GM19455 (cell line): ENCODE data around the gene CELA3A.
"Not testable (repeated sequence)": the region's sequence is repeated elsewhere in the genome, so short reads cannot be mapped to it uniquely, and the experiment has no call there.

Source experiments
- ATAC-seq: cut with Tn5 transposase; IDR thresholded peaks from one replicate; pipeline ENCODE4 v1.9.1; 2021; ENCODE audit not compliant: unreplicated experiment

Gene CELA3A

DNA sequence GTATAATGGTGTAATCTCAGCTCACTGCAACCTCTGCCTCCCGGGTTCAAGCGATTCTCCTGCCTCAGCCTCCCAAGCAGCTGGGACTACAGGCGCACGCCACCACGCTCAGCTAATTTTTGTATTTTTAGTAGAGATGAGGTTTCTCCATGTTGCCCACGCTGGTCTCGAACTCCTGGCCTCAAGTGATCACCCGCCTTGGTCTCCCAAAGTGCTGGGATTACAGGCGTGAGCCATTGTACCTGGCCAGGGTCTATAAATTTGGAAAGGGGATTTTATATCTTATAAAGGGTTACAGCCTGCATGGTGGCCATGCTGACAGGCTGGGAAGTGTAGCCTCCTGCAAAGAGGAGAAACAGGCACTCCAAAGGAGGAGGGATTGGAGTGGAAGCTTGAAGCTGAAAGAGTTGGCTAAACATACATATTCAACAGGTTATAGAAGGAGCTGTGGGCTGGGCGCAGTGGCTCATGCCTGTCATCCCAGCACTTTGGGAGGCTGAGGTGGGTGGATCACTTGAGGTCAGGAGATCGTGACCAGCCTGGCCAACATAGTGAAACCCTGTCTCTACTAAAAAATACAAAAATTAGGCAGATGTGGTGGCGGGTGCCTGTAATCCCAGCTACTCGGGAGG lies 13.2 kb downstream of the CELA3A start:
- ATAC-seq = not testable (repeated sequence)

DNA sequence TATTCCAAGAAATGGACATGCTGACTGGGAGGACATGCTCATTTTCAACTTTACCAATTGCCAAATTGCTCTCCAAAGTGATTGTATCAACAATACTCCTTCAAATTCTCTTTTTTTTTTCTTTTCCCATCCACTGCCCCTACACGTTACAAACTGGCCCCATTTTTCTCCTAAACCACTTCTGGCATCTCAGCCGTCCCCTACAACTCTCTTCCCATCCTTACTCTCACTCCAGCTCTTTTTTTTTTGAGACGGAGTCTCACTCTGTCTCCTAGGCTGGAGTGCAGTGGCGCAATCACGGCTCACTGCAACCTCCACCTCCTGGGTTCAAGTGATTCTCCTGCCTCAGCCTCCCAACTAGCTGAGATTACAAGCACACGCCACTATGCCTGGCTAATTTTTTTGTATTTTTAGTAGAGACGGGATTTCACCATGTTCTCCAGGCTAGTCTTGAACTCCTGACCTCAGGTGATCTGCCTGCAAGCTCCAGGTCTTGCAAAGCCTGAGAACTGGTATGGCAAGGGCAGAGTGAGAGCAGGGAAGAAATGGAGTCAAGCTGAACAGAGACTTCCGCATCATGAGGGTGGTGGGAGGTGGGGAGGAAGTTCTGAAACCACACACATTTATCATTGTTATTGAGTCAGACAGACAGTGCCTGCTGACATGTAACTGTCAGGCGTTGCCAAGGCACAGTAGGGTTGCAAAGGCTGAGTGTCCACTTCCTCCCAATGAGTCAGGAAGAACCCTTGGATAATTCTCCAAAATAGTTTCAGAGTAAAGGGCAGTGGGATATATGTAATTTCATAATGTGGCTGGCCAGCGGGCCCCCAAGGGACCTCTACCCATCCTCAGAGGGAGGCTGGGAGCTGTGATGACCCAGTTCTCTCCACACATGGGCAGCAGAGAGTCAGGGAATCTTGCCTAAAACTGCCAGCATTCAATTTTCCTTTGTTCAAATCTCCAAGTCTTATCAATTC lies 17.4 kb downstream of the CELA3A start:
- ATAC-seq = no peak

DNA sequence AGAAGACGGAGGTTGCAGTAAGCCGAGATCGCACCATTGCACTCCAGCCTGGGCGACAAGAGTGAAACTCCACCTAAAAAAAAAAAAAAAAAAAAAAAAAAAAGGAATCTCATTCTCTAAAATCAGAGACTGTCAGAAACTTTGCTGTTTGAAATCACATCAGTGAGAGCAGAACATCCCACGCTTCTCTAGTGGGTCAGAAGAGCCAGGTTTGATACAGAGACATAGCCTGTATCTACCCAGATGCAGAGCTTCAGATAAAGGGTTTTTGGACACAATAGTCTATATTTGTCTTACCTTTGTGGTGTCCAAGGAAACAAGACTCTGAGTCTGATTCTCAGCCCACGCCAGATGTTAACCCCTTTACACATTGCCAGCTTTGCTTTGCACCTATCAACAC lies 19.6 kb downstream of the CELA3A start:
- no peak for ATAC-seq

DNA sequence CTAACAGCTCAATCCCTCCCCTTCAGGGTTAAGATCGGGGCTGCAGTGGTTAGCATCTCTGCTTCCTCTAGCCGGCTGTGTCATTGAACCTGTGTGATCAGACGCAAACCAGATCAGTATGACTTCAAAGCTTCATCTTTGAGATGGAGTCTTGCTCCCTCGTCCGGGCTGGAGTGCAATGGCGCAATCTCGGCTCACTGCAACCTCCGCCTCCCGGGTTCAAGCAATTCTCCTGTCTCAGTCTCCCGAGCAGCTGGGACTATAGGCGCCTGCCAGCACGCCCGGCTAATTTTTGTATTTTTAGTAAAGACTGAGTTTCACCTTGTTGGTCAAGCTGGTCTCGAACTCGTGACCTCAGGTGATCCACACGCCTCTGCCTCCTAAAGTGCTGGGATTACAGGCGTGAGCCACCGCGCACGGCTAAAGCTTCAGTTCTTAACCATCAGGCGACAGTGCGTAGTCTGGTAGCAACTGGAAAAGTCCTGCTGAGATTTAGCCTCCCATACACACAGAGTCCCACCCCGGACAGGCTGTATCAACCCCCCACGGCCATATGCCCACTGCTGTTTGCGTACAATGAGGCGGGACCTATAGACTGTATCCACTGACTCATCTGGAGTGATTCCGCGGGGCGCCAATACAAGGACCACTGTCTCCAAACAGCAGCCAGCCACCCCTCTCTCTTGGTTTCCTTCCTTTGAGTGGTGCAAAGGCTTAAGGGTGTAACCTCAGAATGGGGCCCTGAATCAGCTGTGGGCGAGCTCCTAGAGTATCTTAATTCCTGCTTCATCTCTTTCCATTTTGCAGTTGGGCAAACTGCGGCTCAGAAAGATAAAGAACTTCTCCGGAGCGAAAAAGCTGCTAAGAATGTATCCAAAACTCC lies 23.3 kb downstream of the CELA3A start:
- ATAC-seq = peak; percentile 32

DNA sequence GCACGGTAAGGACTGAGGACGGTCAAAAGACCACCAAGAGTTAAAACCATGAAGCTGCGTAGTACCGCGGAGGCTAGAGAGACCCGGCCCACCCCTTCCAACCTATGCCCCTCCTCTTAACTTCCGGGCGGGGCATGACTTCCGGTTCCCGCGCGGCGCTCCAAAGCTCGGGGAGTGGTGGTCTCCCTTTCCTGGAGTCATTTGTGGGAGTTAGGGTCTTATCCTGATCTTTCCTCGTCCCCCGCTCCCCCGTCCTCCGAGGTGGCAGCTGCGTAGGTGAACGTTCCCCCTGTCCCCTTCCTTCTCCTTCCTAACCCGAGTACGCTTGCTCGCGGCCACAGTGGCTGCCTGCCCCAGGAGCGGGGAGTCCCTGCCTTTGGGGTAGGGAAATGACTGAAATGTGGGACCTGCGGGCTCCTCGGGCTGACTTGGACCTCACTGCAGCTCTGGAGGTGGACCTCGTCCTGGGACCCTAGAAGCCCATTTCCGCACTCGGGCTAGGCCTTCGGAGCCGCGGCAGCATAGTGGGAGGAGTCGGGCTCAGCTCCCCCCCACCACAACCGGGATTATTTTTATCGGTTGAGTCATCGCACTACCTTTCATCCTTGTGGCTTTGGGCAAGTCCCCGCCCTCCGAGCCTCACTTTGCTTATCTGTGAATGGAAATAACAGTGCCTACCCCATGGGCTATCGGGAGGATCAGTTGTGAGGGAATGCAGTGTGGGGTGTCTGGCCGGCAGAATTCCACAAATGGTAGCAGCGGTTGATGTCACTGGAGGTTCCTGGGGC lies 24.1 kb downstream of the CELA3A start:
- peak; percentile 65 for ATAC-seq

DNA sequence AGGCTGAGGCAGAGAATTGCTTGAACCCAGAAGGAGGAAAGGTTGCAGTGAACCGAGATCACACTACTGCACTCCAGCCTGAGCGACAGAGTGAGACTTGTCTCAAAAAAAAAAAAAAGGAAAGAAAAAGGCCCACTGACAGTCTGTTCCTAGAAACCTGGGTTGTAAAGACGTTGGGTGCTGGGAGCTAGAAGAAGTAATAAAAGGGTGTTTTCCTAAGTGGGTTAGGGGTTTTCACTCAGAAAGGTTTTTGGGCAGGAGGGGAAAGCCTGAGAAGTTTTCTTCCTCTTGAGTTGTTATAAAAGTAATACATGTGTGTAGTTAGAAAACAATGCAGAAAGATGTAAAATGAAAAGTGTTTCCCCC lies 25.4 kb downstream of the CELA3A start:
- no peak for ATAC-seq

DNA sequence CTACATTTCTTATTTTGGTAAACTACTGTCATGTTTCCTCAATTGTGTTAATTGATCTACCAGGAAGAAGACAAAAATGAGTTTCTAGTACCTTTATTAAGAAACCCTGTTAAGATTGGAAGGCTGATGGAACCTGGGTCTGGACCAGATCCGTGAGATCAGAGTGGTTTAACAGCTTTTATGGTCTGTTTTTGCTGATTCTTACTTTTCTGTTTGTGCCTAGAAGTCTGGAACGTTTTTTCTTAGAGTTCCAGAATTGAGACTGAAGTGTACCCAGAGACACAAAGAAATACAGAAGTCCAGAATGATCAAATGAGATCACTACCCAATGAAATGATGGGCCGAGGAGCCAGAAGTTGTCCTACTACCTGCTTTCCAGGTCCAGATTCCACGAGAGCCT lies 28.6 kb downstream of the CELA3A start:
- no peak for ATAC-seq

DNA sequence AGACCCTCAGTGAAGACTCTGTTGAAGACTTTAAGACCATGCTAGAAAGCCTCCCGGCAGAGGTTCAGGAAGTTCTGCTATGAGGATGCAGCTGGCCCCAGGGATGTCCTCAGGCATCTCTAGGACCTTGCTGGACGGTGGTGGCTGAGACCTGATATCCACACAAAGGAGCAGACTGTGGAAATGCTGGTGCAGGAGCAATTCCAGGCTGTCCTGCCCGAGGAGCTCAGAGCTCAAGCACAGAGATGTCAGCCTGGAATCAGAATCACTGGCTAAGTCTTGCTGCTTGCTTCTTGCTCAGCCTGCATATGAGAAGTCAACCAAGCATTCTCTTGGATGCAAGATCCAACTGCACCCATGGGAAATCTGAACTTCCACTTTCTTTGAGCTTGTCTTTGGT lies 29.0 kb downstream of the CELA3A start:
- no peak for ATAC-seq

DNA sequence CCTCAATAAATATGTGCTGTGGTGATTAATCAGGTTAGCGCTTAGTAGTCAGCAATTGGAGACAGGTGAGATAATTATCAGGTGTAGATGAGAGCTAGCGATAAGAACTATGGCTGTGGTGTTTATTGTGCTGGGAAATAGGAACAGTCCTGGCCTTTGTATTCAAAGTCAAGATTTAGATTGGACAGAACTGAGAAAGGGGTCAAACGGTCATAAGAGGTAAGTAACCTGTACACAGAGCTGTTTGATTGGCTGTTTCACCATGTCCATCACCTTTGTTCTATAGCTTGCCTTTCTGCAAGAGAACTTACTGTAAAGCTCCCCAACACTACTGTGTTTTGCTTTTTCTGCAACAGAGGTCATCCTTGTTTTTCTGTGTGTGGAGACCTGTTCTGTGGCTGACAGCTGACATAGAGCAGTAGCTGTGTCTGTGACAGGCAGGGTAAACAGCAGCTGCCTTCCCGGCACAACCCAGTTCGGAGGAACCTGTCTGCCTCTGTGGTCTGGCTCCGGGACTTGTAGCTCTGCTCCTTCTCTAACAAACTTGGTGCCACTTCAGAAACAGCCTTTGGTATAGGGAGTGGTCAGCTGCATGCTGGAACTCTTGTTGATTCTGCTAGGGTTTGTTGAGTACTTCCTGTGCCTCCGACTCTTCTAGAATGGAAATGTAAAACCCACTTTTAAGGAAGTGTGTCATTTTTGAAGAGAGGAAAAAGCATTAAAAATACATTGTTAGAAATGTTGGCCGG lies 29.9 kb downstream of the CELA3A start:
- ATAC-seq = no peak

DNA sequence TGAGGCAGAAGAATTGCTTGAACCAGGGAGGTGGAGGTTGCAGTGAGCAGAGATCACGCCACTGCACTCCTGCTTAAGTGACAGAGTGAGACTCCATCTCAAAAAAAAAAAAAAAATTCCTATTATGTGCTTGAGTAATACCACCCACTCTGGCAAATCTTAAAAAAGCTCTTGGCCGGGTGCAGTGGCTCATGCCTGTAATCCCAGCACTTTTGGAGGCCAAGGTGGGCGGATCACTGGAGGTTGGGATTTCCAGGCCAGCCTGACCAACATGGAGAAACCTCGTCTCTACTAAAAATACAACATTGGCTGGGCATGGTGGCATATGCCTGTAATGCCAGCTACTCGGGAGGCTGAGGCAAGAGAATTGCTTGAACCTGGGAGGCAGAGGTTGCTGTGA lies 33.4 kb downstream of the CELA3A start:
- ATAC-seq = not testable (repeated sequence)

DNA sequence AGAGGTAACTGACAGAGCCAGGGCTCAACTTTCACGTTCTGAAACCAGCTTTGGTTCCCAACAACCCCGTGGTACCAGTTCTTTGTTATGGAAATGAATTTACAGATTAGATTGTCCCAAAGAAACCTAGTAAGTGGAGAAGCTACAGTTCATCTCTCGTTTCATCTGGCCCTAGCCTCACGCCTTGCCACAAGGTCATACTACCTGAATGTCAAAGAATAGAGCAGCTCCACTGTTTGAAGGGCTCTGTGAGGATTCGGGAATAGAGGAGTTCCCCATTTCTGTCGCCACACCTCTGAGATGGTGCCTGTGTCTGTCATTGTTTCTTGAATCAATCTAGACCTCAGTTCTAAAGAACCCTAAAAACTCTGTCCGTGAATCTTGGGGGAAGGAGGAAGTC lies 36.1 kb downstream of the CELA3A start:
- ATAC-seq = no peak

DNA sequence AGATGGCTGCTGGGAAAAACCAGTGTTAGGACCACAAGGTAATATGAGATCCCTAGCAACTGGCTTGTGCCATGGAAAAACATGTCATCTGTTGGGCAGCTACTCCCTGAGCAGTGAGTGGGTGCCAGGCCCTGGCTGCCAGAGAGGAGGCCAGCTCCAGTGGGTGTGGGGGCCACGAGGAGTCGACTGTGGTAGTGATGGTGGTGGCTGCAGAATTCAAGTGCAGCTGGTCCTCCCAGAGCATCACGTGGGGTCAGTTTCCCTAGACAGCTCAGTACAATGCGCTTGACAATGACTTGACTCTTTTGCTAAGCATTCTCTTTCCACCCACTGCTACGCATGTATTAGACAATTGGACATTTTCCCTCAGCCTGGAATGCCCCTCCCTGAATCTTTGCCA lies 36.6 kb downstream of the CELA3A start:
- no peak for ATAC-seq

DNA sequence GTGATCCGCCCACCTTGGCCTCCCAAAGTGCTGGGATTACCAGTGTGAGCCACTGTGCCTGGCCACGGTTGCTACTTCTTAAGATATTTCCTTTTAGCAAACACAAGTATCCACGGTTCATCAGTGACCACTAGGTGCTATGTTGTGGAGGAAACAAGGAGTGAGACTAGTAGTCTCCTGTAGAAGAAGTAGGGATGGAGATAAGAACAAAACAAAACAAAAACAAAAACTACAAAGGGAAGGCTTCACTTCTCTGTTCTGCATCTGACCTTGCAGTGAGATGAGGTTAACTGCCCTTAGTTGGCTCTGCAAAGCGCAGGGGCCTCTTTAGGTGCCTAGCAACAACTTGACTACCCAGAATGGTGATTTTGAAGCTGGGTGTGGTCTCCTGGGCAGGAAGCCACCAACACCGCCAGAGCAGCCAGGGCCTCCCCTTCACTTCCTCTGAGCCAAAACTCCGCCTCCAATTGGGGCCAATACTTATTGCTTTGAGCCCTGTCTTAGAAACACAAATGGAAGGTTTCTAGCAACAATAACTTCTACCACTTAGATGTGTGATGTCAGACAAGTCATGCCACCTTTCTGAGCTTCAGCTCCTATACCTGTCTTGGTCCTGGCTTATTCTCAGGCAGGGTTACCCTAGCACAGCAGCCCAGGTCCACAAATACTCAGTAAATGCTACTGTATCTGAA lies 38.3 kb downstream of the CELA3A start:
- peak; percentile 92 for ATAC-seq

DNA sequence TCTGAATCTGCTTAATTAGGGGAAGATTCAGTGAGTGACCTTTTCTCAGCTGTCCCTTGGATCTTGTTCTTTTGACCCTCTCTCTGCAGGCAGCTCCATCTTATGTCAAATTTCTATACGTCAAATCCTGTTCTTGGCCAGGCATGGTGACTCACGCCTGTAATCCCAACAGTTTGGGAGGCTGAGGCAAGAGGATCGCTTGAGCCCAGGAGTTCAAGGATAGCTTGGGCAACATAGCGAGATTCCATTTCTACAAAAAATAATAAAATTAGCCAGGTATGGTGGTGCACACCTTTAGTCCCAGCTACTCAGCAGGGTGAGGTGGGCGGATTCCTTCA lies 38.8 kb downstream of the CELA3A start:
- ATAC-seq = no peak

DNA sequence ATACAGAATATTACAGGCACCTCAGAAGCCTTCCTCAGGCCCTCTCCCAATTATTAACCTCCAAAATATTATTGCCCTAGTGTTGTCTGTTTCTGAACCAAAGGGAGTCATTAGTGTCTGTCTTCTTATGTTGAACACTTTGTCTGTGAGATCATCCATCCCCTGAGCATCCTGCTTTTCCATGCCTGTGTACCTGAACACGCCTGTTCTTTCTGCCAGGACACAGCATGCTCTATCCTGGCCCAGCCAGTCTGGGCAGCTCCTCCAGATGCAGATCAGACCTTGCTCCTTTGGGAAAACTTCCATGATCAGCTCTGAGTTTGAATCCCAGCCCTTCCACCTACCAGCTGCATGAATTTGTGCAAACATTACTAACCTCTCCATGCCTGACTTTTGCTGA lies 40.0 kb downstream of the CELA3A start:
- ATAC-seq = no peak

DNA sequence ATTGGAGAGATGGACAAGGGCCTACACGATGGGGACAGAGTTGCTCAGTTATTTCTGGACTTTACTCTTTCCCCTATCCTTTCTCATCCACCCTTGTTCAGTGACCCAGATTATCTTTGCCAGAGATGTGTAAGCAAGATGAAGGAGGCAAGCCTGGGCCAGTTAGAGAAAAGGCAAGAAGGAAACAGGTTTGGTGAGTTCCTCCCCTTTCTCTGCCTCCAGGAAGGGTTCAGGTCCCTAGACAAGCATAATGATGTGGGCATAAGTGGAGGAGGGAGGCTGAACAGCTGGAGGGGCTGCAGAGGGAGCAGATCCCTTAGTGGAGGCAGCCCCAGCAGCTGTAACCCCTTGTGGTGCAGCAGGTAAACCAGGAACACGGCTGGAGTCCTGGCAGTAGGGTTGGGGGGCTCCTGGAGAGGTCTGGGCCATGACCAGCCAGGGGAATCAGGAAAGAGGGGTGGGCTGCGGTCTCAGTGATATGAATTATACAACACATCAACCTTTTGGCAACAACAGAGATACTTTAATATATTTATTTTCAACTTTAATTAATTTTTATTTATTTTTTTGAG lies 41.8 kb downstream of the CELA3A start:
- no peak for ATAC-seq

DNA sequence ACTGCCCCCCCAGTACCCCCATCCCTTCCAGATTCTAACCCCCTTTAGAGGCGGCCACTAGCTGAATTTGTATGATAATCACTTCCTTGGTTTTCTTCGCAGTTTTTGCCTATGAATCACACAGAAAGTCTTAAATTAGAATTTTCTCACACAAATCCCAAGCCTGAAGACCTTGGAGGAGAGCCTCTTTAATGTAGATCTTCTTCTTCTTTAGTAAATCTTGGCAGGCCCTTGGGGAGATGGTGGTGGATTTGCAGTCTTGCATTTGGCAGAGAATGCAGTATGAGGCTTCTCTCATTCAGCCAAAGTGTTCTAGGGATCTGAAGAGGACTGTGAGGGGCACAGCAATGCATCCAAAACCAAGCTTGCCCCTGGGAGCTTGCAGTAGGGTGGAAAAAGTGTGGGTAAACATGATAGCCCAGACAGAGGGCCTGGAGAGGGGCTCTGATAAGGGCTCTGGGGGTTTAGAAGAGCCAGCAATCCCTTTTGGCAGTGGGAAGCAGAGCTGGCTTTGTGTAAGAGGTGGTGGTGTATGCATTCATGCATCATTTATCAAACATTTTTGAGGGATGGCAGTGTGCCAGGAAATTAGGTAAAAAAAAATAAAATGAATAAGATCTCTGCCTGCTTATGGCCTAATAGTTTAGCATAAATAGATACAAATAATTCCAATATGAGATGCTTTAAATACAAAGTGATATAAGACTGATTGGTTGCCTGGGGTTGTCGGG lies 43.4 kb downstream of the CELA3A start:
- no peak for ATAC-seq

DNA sequence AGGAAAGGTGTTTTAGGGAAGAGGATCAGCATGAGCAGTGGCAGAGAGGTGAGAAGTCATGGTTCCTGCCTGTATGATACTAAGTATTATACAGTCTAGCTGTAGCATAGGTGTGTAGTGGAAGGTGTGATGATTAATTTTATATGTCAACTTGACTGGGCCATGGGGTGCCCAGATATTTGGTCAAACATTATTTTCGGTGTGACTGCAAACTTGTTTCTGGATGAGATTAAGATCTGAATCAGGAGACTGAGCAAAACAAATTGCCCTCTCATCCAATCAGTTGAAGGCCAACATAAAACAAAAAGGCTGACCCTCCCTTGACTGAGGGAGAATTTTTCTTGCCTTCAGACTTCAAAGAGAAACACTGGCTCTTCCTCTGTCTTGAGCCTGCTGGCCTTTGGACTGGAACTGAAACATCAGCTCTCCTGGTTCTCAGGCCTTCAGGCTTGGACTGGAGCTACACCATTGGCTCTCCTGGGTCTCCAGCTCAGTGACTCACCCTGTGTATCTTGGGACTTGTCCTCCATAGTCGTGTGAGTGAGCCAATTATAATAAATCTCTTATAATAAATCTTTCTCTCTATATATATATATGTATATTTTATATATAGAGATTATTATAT lies 44.3 kb downstream of the CELA3A start:
- ATAC-seq = no peak
